ENCODE measurements around the gene ZBTB38. TPM values are rescaled to one million over a fixed set of nuclear protein-coding genes. Genes with fewer than 3 reads are reported as not detected.

ZBTB38 gene
- total RNA-seq, 3 donors from 2014 or later, result 126 to 238 (median 138) TPM

DNA sequence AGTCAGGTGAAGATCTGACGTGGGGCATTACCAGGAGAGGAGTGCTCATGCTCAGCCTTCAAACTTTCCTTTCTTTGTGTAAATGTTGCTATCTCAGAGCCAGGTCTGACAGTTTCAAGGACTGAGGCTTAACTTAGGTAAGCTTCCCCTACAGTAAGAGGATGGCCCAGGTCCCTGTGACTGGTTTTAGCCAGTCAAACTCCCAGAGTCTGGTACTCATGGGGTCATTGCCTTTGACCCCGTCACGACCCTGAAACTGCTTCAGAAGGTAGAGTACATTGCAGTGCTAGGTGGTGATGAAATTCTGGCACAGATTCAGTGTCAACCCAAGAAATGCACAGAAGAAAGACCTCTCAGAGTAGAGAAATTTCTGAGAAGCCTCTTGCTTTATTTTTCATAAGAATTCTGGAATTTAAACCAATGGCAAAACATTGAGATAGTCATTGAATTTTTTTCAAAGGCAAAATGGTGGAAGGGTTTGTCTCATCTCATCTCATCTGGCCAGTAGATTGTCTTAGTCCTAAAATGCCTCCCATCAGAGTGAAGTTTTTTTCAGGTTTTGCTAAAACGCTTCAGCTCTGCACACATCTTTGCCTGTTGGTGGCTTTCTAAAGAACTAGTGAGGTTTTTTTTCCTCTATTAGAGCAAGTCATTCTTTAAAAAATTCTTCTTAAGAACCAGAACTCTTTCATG is 23.1 kb downstream of the ZBTB38 start:
- Histone ChIP-seq H3K4me3 (no peak overlapping the region), H3K4me1 (peaks cover 0 to 6% of the 10 kb centered on the region in 2 donors), H3K27me3 (no peaks in the 10 kb centered on the region), H3K9me3 (no peaks in the 10 kb centered on the region), H3K27ac (peak overlapping the region in 1 of 2 donors; percentile 80), H3K36me3 (no peaks in the 10 kb centered on the region)
- TF ChIP-seq POLR2A (IDR thresholded peaks at IDR 0.05), result no peak
- no peak for TF ChIP-seq CTCF (IDR thresholded peaks at IDR 0.05)
- DNase-seq (ENCODE audit: low spot score in 2 of 2), result no peak
- intact Hi-C loops (cut with DNase I; ENCODE audit: low total_unique reads), result no loop called here

- DNase-seq (ENCODE audit: low spot score in 2 of 2), result no peak
- intact Hi-C loops (cut with DNase I; ENCODE audit: low total_unique reads), result no loop called here
- no peak overlapping the region for H3K4me3 ChIP-seq
- TF ChIP-seq POLR2AphosphoS5 (IDR thresholded peaks at IDR 0.05) (no peak), POLR2A (IDR thresholded peaks at IDR 0.05) (no peak), CTCF (IDR thresholded peaks at IDR 0.05) (no peak)
- H3K4me1 ChIP-seq, result peaks cover 0 to 6% of the 10 kb centered on the region in 2 donors
- H3K27me3 ChIP-seq, result no peaks in the 10 kb centered on the region
- H3K36me3 ChIP-seq, result no peaks in the 10 kb centered on the region
- H3K27ac ChIP-seq, result peak overlapping the region; percentile 34 to 80
- peaks cover 0 to 4% of the 10 kb centered on the region in 2 donors for H3K9me3 ChIP-seq
Observed at GRCh38 chr3:141391991-141392316, 23.6 kb downstream of the ZBTB38 start.

DNA sequence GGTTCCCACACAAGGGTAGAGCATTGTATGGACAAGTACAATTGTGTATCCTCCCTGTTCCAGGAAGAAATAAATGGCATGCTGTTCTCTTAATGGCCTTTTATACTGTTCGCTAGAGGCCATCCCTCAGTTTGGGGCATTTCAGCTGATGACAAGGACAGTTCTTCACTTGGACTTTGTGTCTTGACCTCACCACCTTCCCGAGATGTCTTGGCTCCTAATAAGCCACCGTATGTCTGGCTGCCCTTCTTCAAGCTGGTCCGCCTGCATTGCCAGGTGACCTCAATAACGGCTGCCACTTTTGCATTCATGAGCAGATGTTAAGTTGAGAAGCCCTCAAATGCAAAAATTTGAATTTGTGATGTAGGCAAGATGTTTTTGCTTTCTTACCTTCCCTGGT is 24.1 kb downstream of the ZBTB38 start:
- Histone ChIP-seq H3K36me3 (no peaks in the 10 kb centered on the region), H3K4me1 (peaks cover 0 to 6% of the 10 kb centered on the region in 2 donors), H3K27ac (peak overlapping the region; percentile 80), H3K4me3 (no peak overlapping the region), H3K27me3 (no peaks in the 10 kb centered on the region), H3K9me3 (peaks cover 0 to 4% of the 10 kb centered on the region in 2 donors)
- intact Hi-C loops (cut with DNase I; ENCODE audit: low total_unique reads), result no loop called here
- TF ChIP-seq CTCF (IDR thresholded peaks at IDR 0.05), result no peak
- no peak for TF ChIP-seq POLR2AphosphoS5 (IDR thresholded peaks at IDR 0.05)
- no peak for TF ChIP-seq POLR2A (IDR thresholded peaks at IDR 0.05)
- no peak for DNase-seq (ENCODE audit: low spot score in 2 of 2)

DNA sequence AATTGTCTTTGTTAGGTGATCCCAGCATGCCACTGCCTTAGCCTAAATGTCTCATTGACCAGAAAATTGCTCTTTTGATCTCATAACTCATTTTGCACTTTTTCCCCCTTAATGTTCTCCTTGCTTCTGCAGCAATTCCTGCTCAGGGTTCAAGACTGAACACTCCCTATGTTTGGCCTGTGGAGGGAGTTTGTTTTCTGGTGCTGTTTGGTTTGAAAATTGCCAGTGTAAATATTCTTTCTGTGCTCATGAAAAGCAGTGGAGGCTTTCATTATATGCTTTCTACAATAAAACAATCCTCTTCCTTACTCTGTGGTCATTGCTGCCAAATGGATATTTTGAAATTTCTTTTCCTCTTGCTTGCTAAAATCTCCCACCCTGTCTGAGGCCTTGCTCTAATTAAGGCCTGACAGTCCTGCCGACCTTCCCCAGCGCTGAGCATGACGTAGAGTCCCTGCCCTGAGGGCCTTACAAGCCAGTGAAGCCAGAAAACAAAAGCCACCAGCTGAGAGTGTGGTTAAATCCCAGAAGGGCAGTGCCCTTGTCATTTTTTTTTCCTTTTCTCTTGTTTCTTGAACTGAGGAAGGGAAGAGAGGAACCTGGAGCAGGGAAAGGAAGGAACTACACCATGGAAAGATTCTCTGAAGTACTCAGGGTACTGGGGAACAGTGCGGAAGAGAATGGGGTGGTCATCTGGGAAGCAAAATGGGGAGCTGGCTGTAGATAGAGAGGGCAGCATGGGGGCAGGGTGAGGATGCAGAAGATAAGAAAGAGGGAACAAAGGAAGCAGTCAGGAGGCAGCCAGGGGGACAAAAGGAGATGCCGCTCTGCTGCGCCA is 24.8 kb downstream of the ZBTB38 start:
- no peaks in the 10 kb centered on the region for H3K36me3 ChIP-seq
- peak in 1 of 2 donors; percentile 54 for DNase-seq (ENCODE audit: low spot score in 2 of 2)
- no peaks in the 10 kb centered on the region for H3K27me3 ChIP-seq
- H3K9me3 ChIP-seq, result peaks cover 0 to 4% of the 10 kb centered on the region in 2 donors
- intact Hi-C loops (cut with DNase I; ENCODE audit: low total_unique reads), result loop anchor here (1.0 kb wide), 1 partner anchor 10 kb away; no protein-coding TSS in a partner anchor
- peak overlapping the region; percentile 80 for H3K27ac ChIP-seq
- TF ChIP-seq CTCF (IDR thresholded peaks at IDR 0.05), result no peak
- TF ChIP-seq POLR2AphosphoS5 (IDR thresholded peaks at IDR 0.05), result peak in 1 of 3 donors; percentile 42
- peaks cover 0 to 6% of the 10 kb centered on the region in 2 donors for H3K4me1 ChIP-seq
- H3K4me3 ChIP-seq, result no peak overlapping the region

DNA sequence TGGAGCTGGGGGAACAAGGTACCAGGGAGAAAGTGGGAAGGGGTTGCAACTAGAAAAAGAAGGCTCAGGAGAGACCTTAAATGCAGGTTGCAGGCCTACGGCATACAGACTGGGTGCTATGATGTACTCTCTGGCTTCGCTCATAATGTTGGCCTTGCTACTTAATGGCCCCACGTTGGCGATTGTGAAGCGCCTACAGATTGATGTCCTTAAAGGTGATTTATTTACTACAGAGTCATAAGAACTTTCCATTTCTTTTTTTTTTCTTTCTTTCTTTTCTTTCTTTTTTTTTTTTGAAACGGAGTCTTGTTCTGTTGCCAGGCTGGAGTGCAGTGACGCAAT is 25.4 kb downstream of the ZBTB38 start:
- H3K27ac ChIP-seq, result peak overlapping the region; percentile 80
- H3K4me3 ChIP-seq, result no peak overlapping the region
- intact Hi-C loops (cut with DNase I; ENCODE audit: low total_unique reads), result loop anchor here (1.0 kb wide), 1 partner anchor 10 kb away; no protein-coding TSS in a partner anchor
- peaks cover 0 to 6% of the 10 kb centered on the region in 2 donors for H3K4me1 ChIP-seq
- H3K36me3 ChIP-seq, result no peaks in the 10 kb centered on the region
- TF ChIP-seq POLR2AphosphoS5 (IDR thresholded peaks at IDR 0.05) (no peak), CTCF (IDR thresholded peaks at IDR 0.05) (no peak), POLR2A (IDR thresholded peaks at IDR 0.05) (no peak)
- peaks cover 0 to 4% of the 10 kb centered on the region in 2 donors for H3K9me3 ChIP-seq
- no peaks in the 10 kb centered on the region for H3K27me3 ChIP-seq
- DNase-seq (ENCODE audit: low spot score in 2 of 2), result no peak

All from breast epithelium (tissue), 4 donors.